ENCODE measurements around the gene SAMD4A.

Gene SAMD4A

GRCh38 chr14:54781080-54781479 is 214.2 kb downstream of the SAMD4A start:
- H3K27ac Mint-ChIP-seq: no peak overlapping the region
- no peak for TF ChIP-seq CTCF (IDR thresholded peaks at IDR 0.05)
- H3K4me3 Mint-ChIP-seq: no peak overlapping the region
- H3K27me3 Mint-ChIP-seq (ENCODE audit: low read depth, poor library complexity): peaks cover 10% of the 10 kb centered on the region
- H3K36me3 Mint-ChIP-seq (ENCODE audit: low read depth): no peaks in the 10 kb centered on the region
- no peaks in the 10 kb centered on the region for H3K9me3 Mint-ChIP-seq
- DNase-seq: no peak
- no peaks in the 10 kb centered on the region for H3K4me1 Mint-ChIP-seq

GRCh38 chr14:54781961-54782750 is 215.2 kb downstream of the SAMD4A start:
- Mint-ChIP-seq H3K4me3 (no peak overlapping the region), H3K27me3 (ENCODE audit: low read depth, poor library complexity) (peaks cover 10% of the 10 kb centered on the region), H3K9me3 (no peaks in the 10 kb centered on the region), H3K36me3 (ENCODE audit: low read depth) (no peaks in the 10 kb centered on the region), H3K27ac (no peak overlapping the region), H3K4me1 (peaks cover 6% of the 10 kb centered on the region)
- no peak for DNase-seq
- no peak for TF ChIP-seq CTCF (IDR thresholded peaks at IDR 0.05)

- peak overlapping the region; percentile 32 for H3K27ac Mint-ChIP-seq
Observed at GRCh38 chr14:54782751-54783659, 216.1 kb downstream of the SAMD4A start.

GRCh38 chr14:54783660-54784015 is 216.7 kb downstream of the SAMD4A start:
- Mint-ChIP-seq H3K4me3 (no peak overlapping the region), H3K27me3 (ENCODE audit: low read depth, poor library complexity) (peaks cover 6% of the 10 kb centered on the region), H3K9me3 (no peaks in the 10 kb centered on the region), H3K36me3 (ENCODE audit: low read depth) (no peaks in the 10 kb centered on the region), H3K27ac (no peak overlapping the region), H3K4me1 (peaks cover 15% of the 10 kb centered on the region)
- TF ChIP-seq CTCF (IDR thresholded peaks at IDR 0.05): no peak
- no peak for DNase-seq

More at GRCh38 chr14:54782751-54783659, 216.1 kb downstream of the SAMD4A start:
- Mint-ChIP-seq H3K4me3 (no peak overlapping the region), H3K36me3 (ENCODE audit: low read depth) (no peaks in the 10 kb centered on the region), H3K27me3 (ENCODE audit: low read depth, poor library complexity) (peaks cover 8% of the 10 kb centered on the region), H3K4me1 (peaks cover 14% of the 10 kb centered on the region), H3K9me3 (no peaks in the 10 kb centered on the region)
- TF ChIP-seq CTCF (IDR thresholded peaks at IDR 0.05): no peak
- DNase-seq: peak; percentile 22

GRCh38 chr14:54784060-54784459 is 217.1 kb downstream of the SAMD4A start:
- no peak for DNase-seq
- Mint-ChIP-seq H3K9me3 (no peaks in the 10 kb centered on the region), H3K27me3 (ENCODE audit: low read depth, poor library complexity) (peaks cover 6% of the 10 kb centered on the region)

More at GRCh38 chr14:54784060-54784459, 217.1 kb downstream of the SAMD4A start:
- Mint-ChIP-seq H3K27ac (peak overlapping the region; percentile 26), H3K4me1 (peaks cover 15% of the 10 kb centered on the region), H3K4me3 (no peak overlapping the region), H3K36me3 (ENCODE audit: low read depth) (no peaks in the 10 kb centered on the region)
- no peak for TF ChIP-seq CTCF (IDR thresholded peaks at IDR 0.05)

All from nephron progenitor cell (in vitro differentiated cells).